Measurements from ENCODE around the gene FOXO6. TPM values are rescaled to one million over a fixed set of nuclear protein-coding genes. Genes with fewer than 3 reads are reported as not detected.

The FOXO6 gene
- total RNA-seq, 1 donor from 2014 or later, result 9.9 TPM

GRCh38 chr1:41355761-41356160 is 5.5 kb upstream of the FOXO6 start:
- DNase-seq (ENCODE audit: extremely low spot score, unreplicated experiment), result no peak
- Mint-ChIP-seq H3K27ac (no peak overlapping the region), H3K27me3 (no peaks in the 10 kb centered on the region), H3K9me3 (no peaks in the 10 kb centered on the region), H3K36me3 (no peaks in the 10 kb centered on the region), H3K4me3 (no peak overlapping the region), H3K4me1 (ENCODE audit: unreplicated experiment) (peaks cover 40% of the 10 kb centered on the region)
- no peak for TF ChIP-seq CTCF (conservative IDR thresholded peaks at IDR 0.05)

- DNase-seq (ENCODE audit: extremely low spot score, unreplicated experiment), result peak; percentile 25
- TF ChIP-seq CTCF (conservative IDR thresholded peaks at IDR 0.05), result no peak
- no peaks in the 10 kb centered on the region for H3K27me3 Mint-ChIP-seq
- no peaks in the 10 kb centered on the region for H3K36me3 Mint-ChIP-seq
- no peak overlapping the region for H3K4me3 Mint-ChIP-seq
- no peaks in the 10 kb centered on the region for H3K9me3 Mint-ChIP-seq
- peak overlapping the region; percentile 26 for H3K27ac Mint-ChIP-seq
- H3K4me1 Mint-ChIP-seq (ENCODE audit: unreplicated experiment), result peaks cover 41% of the 10 kb centered on the region
Measured at GRCh38 chr1:41356752-41357151, 4.5 kb upstream of the FOXO6 start.

GRCh38 chr1:41357451-41358101 is 3.7 kb upstream of the FOXO6 start:
- peak; percentile 54 for DNase-seq (ENCODE audit: extremely low spot score, unreplicated experiment)
- no peak for TF ChIP-seq CTCF (conservative IDR thresholded peaks at IDR 0.05)
- peaks cover under 1% of the 10 kb centered on the region for H3K27me3 Mint-ChIP-seq
- H3K4me3 Mint-ChIP-seq, result peak overlapping the region; percentile 79
- no peaks in the 10 kb centered on the region for H3K36me3 Mint-ChIP-seq
- H3K9me3 Mint-ChIP-seq, result no peaks in the 10 kb centered on the region
- H3K27ac Mint-ChIP-seq, result peak overlapping the region; percentile 92
- peaks cover 41% of the 10 kb centered on the region for H3K4me1 Mint-ChIP-seq (ENCODE audit: unreplicated experiment)

- H3K9me3 Mint-ChIP-seq, result no peaks in the 10 kb centered on the region
- peak overlapping the region; percentile 92 for H3K27ac Mint-ChIP-seq
- no peaks in the 10 kb centered on the region for H3K36me3 Mint-ChIP-seq
- peaks cover 41% of the 10 kb centered on the region for H3K4me1 Mint-ChIP-seq (ENCODE audit: unreplicated experiment)
- no peak for TF ChIP-seq CTCF (conservative IDR thresholded peaks at IDR 0.05)
- peak; percentile 64 for DNase-seq (ENCODE audit: extremely low spot score, unreplicated experiment)
- H3K4me3 Mint-ChIP-seq, result peak overlapping the region; percentile 79
- peaks cover 9% of the 10 kb centered on the region for H3K27me3 Mint-ChIP-seq
Measured at GRCh38 chr1:41358131-41359021, 2.9 kb upstream of the FOXO6 start.

- Mint-ChIP-seq H3K9me3 (no peaks in the 10 kb centered on the region), H3K27me3 (peaks cover 15% of the 10 kb centered on the region), H3K36me3 (peaks cover 3% of the 10 kb centered on the region), H3K4me3 (peak overlapping the region; percentile 85), H3K27ac (peak overlapping the region; percentile 92), H3K4me1 (ENCODE audit: unreplicated experiment) (peaks cover 33% of the 10 kb centered on the region)
- peak; percentile 64 for DNase-seq (ENCODE audit: extremely low spot score, unreplicated experiment)
- TF ChIP-seq CTCF (conservative IDR thresholded peaks at IDR 0.05), result no peak
Measured at GRCh38 chr1:41359211-41360073, 1.8 kb upstream of the FOXO6 start.
